Prostate gland (tissue), 2 donors: Measurements from ENCODE around the gene VILL. TPM values are rescaled to one million over a fixed set of nuclear protein-coding genes. Genes with fewer than 3 reads are reported as not detected.

Source experiments
- DNase-seq: peaks from one replicate; pipeline ENCODE4 v3.0.0-alpha.2; 2019; ENCODE audit warnings: low spot score
- H3K27ac ChIP-seq, 2 donors: fragments of 200-600 bp; sonication (generic); 2 replicates each; pipeline ENCODE4 v1.5.1; 2017 to 2019
- H3K27me3 ChIP-seq: fragments of 200-600 bp; sonication (generic); replicated peaks from 2 replicates; pipeline ENCODE4 v1.5.1; 2019; ENCODE audit not compliant: insufficient read depth
- H3K36me3 ChIP-seq, 2 donors: fragments of 200-600 bp; sonication (generic); 1 replicate in 1 of 2; 2 replicates in 1 of 2; pipeline versions ENCODE4 v1.5.1 to v1.8.1; 2017 to 2019
- H3K4me1 ChIP-seq: fragments of 200-600 bp; sonication (generic); replicated peaks from 2 replicates; pipeline ENCODE4 v1.5.1; 2019
- H3K4me3 ChIP-seq, 2 donors: fragments of 200-600 bp; sonication (generic); 2 replicates each; pipeline ENCODE4 v1.5.1; 2017 to 2019
- H3K9me3 ChIP-seq: fragments of 200-600 bp; sonication (generic); 2 replicates; pipeline ENCODE4 v1.5.1; 2017
- CTCF ChIP-seq, 4 experiments: fragments of 200-600 bp in 2 of 4; fragments of 450-650 bp in 2 of 4; sonication (generic) in 2 of 4; IDR thresholded peaks; 1 replicate in 3 of 4; 2 replicates in 1 of 4; pipeline ENCODE4 v1.5.1; 2016 to 2019; ENCODE audit warnings: antibody characterized with exemption in 4 of 4, mild to moderate bottlenecking in 2 of 4, moderate library complexity in 2 of 4
- POLR2A ChIP-seq: fragments of 450-650 bp; IDR thresholded peaks from one replicate; pipeline ENCODE4 v1.6.1; 2016; ENCODE audit warnings: antibody characterized with exemption, mild to moderate bottlenecking
- POLR2AphosphoS5 ChIP-seq: sonication (generic); formaldehyde crosslinking; IDR thresholded peaks from one replicate; pipeline ENCODE4 v1.6.1; 2017; ENCODE audit warnings: antibody characterized with exemption
- WGBS: methylation state at CpG from one replicate; pipeline ENCODE4 v1.1.5; 2018; 5-methylcytosine and 5-hydroxymethylcytosine counted together
- intact Hi-C: fragments of 100-400 bp; cut with DNase I; formaldehyde crosslinking; loops from one replicate; pipeline ENCODE4 v1.14.2; 2022
- total RNA-seq, 2 donors: library from RNA; depleted of rRNA; stranded (reverse); fragments of >200 nt; gene quantifications; one replicate each; pipeline ENCODE4 v1.1.0, GENCODE V29; 2016

VILL gene
- total RNA-seq, 2 donors from 2014 or later = 29.1 to 29.3 TPM

- H3K4me3 ChIP-seq = peak overlapping the region; percentile 44 to 50
- DNase-seq = no peak
- intact Hi-C loops = no loop called here
- H3K9me3 ChIP-seq = no peaks in the 10 kb centered on the region
- WGBS = 11% methylated on average over 6 of the region's 6 CpGs
- peaks cover 2% of the 10 kb centered on the region for H3K4me1 ChIP-seq
- TF ChIP-seq CTCF (IDR thresholded peaks at IDR 0.05) (no peak), POLR2AphosphoS5 (no peak), POLR2A (no peak)
- no peaks in the 10 kb centered on the region for H3K36me3 ChIP-seq
- peak overlapping the region; percentile 81 to 86 for H3K27ac ChIP-seq
- no peaks in the 10 kb centered on the region for H3K27me3 ChIP-seq
Observed at GRCh38 chr3:37993460-37993819, 2.9 kb downstream of the VILL start.

DNA sequence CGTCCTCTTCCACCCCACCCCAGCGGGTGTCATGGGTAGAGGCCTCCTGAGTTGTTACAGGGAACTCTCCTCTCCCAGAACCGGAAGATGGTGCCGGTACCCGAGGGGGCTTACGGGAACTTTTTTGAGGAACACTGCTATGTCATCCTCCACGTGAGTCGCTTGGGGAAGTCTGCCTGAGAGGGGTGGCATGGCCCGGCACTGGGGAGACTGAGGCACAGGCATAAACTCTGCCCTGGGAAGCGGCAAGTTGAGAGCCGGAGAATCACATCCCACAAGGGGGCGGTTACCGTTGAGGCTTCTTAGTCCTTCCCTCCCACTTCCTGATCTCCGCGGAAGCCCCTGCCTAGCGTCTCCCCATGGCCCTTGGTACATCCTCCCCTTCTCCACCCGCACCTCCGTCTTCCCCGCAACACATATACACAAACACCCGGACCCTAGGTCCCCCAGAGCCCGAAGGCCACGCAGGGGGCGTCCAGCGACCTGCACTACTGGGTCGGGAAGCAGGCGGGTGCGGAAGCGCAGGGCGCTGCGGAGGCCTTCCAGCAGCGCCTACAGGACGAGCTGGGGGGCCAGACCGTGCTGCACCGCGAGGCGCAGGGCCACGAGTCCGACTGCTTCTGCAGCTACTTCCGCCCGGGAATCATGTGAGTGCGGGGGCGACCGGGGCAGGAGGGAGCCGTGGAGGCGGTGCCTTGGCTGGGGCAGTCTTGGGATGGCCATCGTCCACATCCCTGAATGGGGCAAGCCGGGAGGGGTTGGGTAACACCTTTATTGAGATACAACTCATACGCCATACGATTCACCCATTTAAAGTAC lies 3.4 kb downstream of the VILL start:
- Histone ChIP-seq H3K27ac (peak overlapping the region; percentile 81 to 86), H3K4me1 (peaks cover 2% of the 10 kb centered on the region), H3K9me3 (no peaks in the 10 kb centered on the region), H3K27me3 (no peaks in the 10 kb centered on the region), H3K36me3 (no peaks in the 10 kb centered on the region), H3K4me3 (peak overlapping the region; percentile 44 to 50)
- intact Hi-C loops = no loop called here
- under 1% methylated on average over 49 of the region's 49 CpGs for WGBS
- peak; percentile 76 for TF ChIP-seq POLR2AphosphoS5
- TF ChIP-seq CTCF (IDR thresholded peaks at IDR 0.05) = peak in 1 of 4 experiments; percentile 15
- TF ChIP-seq POLR2A = no peak
- DNase-seq = peak; percentile 61

DNA sequence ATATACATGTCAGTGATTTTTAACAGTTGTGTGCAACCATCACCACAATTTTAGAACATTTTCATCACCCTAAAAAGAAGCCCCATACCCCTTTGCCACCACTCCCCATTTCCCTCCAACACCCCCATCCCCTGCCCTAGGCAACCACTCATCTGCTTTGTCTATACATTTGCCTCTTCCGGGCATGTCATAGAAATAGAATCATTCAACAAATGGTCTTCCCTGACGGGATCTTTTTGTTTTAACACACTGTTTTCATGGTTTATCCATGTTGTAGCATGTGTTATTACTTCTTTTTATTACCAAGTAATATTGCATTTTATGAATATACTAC lies 4.0 kb downstream of the VILL start:
- TF ChIP-seq POLR2AphosphoS5 = no peak
- TF ChIP-seq POLR2A = no peak
- no peak for TF ChIP-seq CTCF (IDR thresholded peaks at IDR 0.05)
- Histone ChIP-seq H3K4me3 (peak overlapping the region; percentile 44 to 50), H3K9me3 (no peaks in the 10 kb centered on the region), H3K36me3 (no peaks in the 10 kb centered on the region), H3K27me3 (no peaks in the 10 kb centered on the region), H3K4me1 (peaks cover 2% of the 10 kb centered on the region), H3K27ac (peak overlapping the region; percentile 81 to 86)
- 21% methylated on average over 2 of the region's 2 CpGs for whole genome bisulfite sequencing
- no peak for DNase-seq
- intact Hi-C loops = no loop called here

GRCh38 chr3:37995652-37996641 lies 5.4 kb downstream of the VILL start:
- whole genome bisulfite sequencing = 78% methylated on average over 10 of the region's 10 CpGs
- no peak for TF ChIP-seq POLR2A
- no peak for TF ChIP-seq CTCF (IDR thresholded peaks at IDR 0.05)
- no peak for TF ChIP-seq POLR2AphosphoS5
- no peaks in the 10 kb centered on the region for H3K36me3 ChIP-seq
- H3K27ac ChIP-seq = no peak overlapping the region
- no peak for DNase-seq
- no peaks in the 10 kb centered on the region for H3K27me3 ChIP-seq
- intact Hi-C loops = no loop called here
- no peak overlapping the region for H3K4me3 ChIP-seq
- H3K4me1 ChIP-seq = peaks cover 2% of the 10 kb centered on the region
- H3K9me3 ChIP-seq = no peaks in the 10 kb centered on the region
